Activated CD8-positive, alpha-beta memory T cell treated with anti-CD3 and anti-CD28 coated beads for 24 hours (primary cell): Measurements from ENCODE around the gene LRCH1.
A peak's percentile ranks its signal among the peaks of the same experiment; 100 is the strongest.

ENCODE experiments used
- DNase-seq: peaks from one replicate; pipeline ENCODE4 v3.0.0-alpha.2; 2020

The LRCH1 gene

GRCh38 chr13:46565808-46566750, 13.1 kb downstream of the LRCH1 start:
- no peak for DNase-seq

DNA sequence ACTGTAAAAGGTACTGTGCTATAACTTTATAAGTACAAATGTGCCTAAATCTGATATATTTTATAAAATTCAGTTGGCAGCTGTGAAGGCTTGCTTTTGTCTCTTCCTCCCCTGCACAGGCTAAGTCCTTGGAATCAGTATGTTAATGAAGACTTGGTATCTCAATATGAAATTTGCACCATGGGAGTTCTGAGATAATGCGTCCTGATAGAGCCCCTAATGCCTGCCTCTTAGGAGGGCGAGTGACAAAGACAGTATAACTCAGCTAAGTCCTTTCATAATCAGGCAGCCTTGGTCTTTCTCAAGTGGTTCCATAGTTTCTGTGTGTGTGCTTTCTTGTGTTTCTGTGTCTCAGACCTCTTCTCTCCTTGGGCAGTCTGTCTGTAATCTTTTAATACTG, 14.7 kb downstream of the LRCH1 start:
- DNase-seq, result no peak

GRCh38 chr13:46569456-46569855, 16.5 kb downstream of the LRCH1 start:
- no peak for DNase-seq

GRCh38 chr13:46570273-46570672, 17.3 kb downstream of the LRCH1 start:
- no peak for DNase-seq

- no peak for DNase-seq
Observed at GRCh38 chr13:46571189-46571908, 18.4 kb downstream of the LRCH1 start.

DNA sequence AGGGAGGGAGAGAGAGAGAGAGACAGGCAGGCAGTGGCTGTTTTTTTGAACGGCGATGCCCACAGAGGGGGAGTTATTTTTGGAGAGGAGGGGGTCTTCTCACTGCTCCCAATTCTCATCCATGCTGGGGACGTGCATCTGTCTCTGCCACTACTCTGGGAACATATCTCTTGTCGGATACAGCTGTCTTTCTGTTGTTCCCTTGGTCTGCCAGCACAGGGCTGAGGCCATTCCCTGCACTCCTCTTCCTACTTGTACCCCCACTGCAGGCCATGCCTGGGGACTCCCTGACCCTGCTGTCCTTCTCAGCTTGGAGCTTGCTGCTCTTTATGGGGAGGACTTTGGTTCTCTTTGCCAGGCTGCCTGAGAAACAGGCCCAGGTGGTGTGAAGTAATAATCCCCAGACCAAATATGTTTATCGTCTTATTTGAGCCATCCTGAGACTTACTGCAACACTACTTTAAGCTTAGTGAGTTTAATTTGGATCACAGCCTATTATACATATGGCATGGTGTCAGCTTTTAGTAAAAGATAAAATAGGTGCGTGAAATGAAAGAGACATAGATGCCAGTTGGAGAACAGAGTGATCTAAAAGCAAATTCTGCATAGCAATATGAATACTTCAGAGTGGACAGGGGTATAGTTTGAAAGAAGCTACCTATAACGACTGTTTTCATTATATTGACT, 19.1 kb downstream of the LRCH1 start:
- DNase-seq, result no peak

DNA sequence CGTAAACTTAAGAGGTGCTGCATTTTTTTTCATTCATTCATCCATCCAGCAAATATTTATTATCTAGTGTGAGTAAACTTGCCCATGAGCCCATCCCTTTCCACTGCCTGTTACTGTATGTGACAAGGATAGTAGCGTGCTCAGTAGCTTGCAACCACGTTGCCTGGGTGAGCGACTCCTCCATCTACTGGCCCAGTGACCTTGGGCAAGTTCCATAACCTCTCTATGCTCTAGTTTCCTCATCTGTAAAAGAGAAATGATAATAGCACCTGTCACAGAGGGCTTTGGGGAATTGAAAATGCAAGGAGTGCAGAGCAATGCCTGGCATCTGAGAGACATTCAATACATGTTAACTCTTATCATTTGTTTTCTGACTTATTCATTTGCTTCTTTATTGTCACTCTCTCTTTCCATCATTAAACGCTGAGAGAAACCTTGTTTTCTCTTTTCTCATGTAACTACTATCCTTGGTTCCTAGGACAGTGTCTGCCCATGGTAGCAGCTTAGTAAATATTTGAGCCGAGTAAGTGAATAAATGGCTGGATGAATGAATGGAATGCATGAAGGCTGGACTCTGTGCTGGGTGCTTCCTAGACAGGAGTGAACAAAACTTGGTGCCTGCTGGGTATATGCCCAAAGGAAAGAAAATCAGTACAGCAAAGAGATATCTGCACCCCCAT, 19.9 kb downstream of the LRCH1 start:
- DNase-seq, result no peak

GRCh38 chr13:46575301-46575771, 22.4 kb downstream of the LRCH1 start:
- no peak for DNase-seq

GRCh38 chr13:46575818-46576221, 22.9 kb downstream of the LRCH1 start:
- DNase-seq, result no peak

DNA sequence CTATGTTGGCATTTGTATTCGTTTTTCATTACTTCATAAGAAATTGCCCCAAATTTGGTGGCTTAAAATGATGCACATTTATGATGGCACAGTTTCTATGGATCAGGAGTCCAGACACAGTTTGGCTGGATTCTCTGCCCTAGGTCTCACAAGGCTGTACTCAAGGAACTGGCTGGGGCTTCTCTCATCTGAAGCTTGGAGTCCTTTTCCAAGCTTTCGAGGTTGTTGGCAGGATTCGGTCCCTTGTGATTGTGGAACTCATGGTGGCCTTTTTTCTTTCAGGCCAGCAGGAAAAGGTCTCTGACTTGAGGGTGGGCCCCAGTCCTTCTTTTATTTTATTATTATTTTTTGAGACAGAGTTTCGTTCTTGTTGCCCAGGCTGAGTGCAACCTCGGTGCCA, 23.8 kb downstream of the LRCH1 start:
- DNase-seq, result no peak

DNA sequence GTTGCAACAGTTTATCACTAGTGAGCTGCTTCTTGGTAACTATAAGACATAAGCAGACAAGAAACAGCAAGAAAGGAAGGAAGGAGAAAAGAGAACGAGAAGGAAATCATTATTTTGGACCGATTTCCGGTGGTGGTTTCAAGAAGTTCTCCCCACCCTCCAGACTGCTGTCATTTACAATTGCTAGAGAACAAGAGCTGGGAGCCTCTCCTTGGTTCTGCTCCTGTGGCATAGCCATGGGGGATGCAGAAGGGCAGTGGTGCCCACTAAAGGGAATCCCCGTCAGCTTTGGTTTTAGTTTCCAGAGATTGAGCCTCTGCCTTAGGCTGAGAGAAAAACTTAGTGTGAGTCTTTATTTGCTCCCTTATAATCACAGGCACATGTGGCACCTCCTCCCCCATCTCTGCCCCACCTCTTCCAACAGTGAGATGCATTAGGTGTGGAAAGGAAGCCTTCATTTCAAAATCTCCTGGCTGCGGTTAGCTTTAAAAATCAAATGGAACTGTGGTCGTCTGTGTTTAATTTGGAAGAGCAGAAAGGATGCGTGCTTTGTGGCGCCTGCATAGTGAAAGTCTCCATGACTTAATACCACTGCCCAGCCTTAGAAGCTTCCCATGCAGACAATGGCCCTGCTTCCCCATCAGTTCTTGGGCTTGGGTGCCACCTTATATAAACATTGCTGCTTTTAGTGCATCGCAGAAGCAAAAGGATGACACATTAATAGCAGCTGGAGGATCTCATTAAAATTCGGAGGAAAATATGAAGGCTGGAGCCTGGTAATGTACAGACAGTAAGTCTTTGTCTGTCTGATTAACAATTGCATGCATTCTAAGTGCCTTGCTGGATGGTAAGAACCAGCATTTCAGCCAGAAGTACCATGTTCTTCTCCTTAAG, 25.0 kb downstream of the LRCH1 start:
- DNase-seq, result no peak

GRCh38 chr13:46578590-46578975, 25.6 kb downstream of the LRCH1 start:
- no peak for DNase-seq

DNA sequence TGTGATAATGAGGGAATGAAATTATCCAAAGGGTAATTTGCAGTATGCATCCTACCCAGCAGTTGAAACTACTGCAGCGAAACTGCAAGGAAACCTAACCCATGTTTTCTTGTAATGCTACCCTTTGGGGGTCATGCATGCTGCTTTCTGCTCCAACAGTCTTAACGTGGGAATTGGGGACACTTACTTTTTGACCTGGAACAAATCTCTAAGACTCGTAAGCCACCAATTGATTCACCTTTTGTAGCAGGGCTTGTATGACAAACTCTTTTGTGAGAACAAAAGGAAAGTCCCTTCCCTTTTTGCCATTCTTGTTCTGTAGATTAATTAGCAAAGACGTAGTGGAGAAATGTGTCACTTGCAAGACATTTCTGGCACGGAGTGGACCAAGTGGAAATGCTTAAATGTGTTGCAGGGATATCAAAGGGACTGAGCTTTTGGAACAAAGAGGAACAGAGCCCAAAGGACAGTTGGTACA, 27.4 kb downstream of the LRCH1 start:
- no peak for DNase-seq

- DNase-seq, result no peak
Observed at GRCh38 chr13:46582190-46582589, 29.2 kb downstream of the LRCH1 start.

- no peak for DNase-seq
Observed at GRCh38 chr13:46586751-46587514, 34.0 kb downstream of the LRCH1 start.

- no peak for DNase-seq
Observed at GRCh38 chr13:46587807-46588418, 34.9 kb downstream of the LRCH1 start.

- DNase-seq, result no peak
Observed at GRCh38 chr13:46592385-46592784, 39.4 kb downstream of the LRCH1 start.

DNA sequence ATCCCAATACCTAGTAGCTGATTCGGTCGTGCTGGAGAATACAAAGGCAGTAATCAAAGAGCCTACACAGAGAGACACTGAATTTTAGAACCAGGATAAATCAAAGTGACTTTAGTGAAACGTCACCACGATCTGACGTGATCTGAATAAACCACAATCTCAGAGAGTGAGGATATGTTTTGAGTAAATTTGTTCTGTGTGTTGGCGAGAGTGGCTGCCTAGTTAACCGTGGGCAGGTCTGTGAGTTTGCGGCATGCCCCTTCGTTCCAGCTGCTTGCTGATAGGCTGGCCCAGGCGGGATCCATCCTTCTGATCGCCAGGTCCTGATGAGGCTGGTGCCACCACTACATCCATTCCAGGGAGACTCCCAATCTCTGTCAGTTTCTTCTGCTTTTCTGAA, 40.4 kb downstream of the LRCH1 start:
- peak; percentile 69 for DNase-seq

- DNase-seq, result no peak
Observed at GRCh38 chr13:46594374-46595078, 41.6 kb downstream of the LRCH1 start.
